GM18505 (cell line): ENCODE data around the gene NACC2.
"Not testable (repeated sequence)": the region's sequence is repeated elsewhere in the genome, so short reads cannot be mapped to it uniquely, and the experiment has no call there.

Experiments used
- ATAC-seq: cut with Tn5 transposase; IDR thresholded peaks from one replicate; pipeline ENCODE4 v1.9.1; 2021; ENCODE audit not compliant: unreplicated experiment
- POLR2A ChIP-seq: IDR thresholded peaks from 4 replicates; pipeline ENCODE4 v1.6.1; 2011; ENCODE audit warnings: borderline replicate concordance; ENCODE audit not compliant: insufficient read depth, insufficient read length; ENCODE audit errors: extremely low read depth

The NACC2 gene

DNA sequence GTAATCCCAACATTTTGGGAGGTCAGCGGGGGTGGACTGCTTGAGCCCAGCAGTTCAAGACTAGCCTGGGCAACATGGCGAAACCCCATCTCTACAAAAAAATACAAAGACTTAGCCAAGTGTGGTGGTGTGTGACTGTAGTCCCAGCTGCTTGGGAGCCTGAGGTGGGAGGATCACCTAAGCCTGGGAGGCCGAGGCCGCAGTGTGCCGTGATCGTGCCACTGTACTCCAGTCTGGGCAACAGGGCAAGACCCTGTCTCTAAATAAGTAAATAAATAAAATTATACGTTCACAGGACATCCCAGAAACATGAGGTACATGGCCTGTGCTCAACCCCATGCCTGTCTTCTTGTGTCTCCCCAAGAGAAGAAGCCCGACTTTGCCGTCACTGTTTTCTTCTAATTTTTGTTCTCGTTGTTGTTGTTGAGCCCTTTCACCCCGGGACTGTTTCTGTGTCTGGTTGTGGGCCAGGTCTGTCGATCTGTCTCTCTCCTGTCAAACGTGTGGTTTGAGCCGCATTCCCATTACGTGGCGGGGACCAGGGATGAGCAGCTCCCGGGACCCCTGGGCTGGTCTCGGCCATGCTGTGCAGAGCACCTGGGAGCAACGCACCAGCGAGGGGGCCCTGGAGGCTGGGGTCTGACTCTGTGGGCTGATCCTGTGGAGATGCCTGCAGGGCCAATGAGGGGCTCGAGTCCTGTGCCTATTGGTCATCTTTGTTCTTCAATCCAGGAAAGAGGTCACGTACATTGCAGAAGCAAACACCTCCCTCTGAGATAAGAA, 32.2 kb downstream of the NACC2 start:
- no peak for ATAC-seq
- no peak for TF ChIP-seq POLR2A

DNA sequence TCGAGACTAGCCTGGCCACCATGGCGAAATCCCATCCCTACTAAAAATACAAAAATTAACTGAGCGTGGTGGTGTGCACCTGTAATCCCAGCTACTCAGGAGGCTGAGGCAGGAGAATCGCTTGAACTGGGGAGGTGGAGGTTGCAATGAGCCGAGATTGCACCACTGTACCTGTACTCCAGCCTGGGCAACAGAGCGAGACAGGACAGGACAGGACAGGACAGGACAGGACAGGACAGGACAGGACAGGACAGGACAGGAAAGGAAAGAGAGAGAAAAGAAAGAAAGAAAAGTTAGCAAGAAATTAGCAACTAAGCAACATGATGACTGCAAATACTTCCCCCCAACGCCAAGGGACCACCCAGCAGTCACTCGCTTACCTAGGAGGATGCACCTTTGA, 33.2 kb downstream of the NACC2 start:
- not testable (repeated sequence) for ATAC-seq

DNA sequence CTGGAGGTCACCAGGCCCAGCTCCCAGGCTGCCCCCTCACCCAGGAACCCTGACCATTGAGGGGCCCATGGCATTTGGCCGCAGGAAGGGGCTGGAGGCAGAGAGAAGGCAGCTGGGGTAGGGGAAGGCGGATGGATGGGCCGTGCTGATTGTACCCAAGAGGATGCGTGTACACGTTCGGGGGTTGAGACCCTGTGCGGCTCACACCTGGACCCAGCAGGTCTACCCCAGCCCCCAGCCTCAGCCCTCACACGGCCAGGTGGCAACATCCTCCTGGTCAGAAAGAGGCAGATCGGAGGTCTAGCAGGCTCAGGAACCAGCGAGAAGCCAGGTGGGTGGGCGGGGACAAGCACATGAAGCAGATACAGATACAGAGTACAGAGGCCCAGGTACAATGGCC, 33.7 kb downstream of the NACC2 start:
- no peak for TF ChIP-seq POLR2A
- ATAC-seq: no peak

DNA sequence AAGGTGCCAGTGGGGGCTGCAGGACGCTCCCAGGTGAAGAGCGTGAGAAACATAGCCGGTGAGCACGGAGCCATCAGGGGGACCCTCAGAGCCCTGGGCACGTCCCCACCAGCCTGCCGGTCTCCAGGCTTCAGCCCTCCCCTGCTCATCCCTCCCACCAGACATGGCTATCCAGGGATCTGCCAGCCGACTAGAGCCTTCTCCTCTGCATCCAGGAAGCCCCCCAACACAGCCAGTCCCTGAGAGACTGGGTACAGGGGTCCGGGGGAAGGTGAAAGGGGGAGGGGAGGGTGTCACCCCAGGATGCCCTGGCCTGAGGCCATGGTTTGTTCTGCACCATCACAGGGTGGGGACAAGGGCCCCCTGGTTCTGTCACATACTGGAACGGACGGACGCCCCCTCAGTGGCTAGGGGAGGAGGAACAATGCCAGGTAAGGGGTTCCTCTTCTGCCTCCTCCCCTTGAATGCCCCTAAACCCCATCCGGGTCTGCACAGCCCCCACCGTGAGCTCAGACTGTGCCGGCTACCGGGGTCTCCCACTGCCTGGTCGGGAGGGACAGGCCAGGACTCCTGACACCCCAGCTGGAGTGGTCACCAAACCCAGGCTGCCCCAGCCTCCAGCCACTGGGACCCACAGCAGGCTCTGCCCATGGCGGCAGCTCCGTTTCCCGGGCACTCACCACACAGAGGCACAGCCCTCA, 34.3 kb downstream of the NACC2 start:
- TF ChIP-seq POLR2A: no peak
- ATAC-seq: no peak

DNA sequence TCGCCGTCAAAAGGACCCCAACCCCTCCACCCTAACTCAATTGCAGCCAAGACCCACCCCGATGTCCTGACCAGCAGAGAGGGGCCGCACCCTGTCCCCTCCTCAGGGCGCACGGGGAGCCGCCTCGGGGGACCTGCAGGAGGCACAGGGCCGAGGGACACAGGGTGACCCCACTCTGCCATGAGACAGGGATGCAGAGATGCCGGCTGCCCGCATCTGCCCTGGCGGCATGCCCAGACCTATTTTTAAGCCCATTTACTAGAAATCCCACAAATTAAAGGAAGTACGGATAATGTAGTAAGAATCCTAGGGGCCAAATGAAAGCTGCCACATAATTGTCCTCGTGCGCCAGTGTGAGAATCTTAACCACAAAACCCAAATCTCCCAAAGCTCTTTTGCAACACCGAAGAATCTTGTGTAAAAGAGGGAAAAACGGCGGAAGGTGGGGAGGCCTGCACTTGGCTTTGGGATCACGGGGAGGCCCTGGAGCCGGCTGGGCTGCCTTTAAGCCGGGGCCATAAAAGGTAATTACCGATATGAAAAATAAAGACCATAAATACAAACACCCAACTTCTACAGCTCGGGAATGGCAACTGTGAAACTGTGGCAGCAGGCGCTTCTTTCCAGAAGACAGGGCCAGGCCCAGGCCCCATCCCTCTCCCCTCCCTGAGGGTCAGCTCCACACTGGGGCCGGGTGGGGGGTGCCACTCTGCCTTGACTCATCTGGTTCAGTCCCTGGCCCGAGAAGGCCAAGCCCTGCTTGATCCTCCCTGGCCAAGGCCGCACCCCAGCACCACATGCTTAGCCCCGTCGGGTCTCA, 35.0 kb downstream of the NACC2 start:
- no peak for ATAC-seq

DNA sequence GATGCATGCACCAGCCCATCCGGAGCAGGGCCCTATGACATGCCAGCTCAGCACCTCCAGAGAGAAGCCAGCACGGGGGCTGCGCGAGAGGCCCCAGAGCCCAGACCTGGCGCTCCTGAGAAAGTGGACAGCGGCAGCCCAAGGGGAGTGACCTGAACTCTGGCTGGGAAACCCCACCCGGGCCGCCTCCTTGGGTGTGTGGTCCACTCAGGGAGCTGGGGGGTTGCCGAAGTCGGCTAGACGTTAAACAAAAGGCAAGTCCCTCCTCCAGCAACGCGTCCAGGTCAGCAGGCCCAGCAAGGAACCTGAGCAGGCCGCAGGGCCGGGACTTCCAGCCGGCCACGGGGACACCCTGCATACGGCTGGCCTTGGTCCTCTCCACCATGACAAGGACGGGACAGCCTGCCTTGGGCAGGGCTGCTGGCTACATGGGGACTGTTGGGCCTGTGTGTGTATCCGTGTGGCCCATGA, 35.7 kb downstream of the NACC2 start:
- ATAC-seq: no peak
- no peak for TF ChIP-seq POLR2A

More for the DNA sequence above, 35.0 kb downstream of the NACC2 start:
- TF ChIP-seq POLR2A: no peak

DNA sequence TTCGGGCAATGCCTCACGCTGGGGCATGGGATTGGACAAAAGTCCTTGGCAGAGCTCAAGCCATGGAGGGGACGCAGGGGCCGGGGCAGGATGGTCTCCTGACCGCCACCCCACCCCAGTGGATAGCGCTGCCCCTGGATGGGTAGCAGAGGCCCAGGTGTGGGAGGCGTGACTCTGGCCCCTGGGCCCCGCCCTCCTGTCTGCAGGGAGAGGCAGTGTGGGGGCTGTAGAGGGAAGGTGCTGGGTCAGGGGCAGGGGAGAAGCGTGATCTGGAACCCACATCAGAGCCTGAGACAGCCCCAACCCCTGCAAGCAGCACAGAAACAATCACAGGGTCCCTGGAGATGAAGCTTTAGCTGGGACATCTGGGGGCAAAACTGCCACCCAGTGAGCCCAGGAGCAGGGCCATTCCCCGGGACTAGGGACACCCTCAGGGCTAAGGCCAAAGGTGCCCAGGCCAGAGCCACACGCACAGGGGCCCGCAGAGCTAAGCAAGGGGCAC, 36.2 kb downstream of the NACC2 start:
- no peak for ATAC-seq
- no peak for TF ChIP-seq POLR2A

DNA sequence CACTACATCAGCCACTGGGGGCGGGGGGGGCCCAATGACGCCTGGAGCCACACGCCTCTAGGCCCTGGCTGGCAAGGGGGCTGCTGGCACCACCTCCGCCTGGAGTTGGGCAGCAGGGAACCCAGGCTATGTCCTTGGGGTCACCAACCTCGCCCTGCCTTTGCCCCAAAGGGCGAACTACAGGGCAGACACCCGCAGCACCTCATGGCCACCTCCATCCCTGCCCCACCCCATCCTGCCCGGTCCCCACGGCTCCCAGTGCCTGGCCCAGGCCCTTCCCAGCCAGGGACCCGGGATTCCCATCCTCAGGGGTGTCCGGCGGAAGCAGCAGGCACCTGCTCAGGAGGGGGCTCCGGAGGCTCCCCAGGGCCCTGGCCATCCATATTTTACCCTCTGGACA, 37.0 kb downstream of the NACC2 start:
- ATAC-seq: no peak
- no peak for TF ChIP-seq POLR2A

DNA sequence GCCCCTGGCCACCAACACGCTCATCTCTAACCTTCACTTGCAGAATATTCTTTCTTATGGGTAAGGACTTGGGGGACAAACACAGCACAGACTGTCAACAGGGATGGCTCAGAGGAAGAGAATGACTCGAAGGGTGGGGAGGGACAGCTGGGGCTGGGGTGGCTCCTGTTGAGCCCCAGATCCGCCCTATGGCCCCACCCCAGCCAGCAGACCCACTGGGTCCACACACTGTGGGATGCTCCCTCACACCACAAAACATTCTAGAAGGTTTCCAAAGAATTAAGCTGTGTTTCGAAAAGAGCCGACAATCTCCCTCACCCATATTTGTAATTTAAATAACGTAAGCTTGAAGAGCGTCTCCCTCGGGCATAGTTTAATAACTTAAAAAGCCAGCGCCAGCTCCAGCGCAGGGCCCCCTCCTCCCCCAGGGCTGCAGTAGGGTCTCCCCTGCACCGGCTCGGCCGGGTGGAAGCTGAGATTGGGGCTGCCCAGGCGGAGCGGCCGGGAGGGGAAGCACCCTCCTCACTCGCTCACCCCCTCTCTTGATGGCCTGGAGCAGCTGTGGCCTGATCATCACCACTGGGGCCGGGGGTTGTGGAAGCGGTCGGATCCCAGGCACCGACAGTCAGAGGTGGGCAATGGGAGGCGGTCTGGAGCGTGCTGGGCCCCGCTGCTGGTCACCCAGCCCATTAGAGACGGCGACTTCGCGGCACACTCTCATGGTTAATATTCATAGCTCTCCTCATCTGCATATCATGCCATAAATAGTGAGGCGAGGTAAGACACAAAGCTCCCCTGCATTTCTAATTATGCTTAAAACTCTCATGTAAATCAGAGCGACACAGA, 37.6 kb downstream of the NACC2 start:
- ATAC-seq: no peak
- TF ChIP-seq POLR2A: no peak

DNA sequence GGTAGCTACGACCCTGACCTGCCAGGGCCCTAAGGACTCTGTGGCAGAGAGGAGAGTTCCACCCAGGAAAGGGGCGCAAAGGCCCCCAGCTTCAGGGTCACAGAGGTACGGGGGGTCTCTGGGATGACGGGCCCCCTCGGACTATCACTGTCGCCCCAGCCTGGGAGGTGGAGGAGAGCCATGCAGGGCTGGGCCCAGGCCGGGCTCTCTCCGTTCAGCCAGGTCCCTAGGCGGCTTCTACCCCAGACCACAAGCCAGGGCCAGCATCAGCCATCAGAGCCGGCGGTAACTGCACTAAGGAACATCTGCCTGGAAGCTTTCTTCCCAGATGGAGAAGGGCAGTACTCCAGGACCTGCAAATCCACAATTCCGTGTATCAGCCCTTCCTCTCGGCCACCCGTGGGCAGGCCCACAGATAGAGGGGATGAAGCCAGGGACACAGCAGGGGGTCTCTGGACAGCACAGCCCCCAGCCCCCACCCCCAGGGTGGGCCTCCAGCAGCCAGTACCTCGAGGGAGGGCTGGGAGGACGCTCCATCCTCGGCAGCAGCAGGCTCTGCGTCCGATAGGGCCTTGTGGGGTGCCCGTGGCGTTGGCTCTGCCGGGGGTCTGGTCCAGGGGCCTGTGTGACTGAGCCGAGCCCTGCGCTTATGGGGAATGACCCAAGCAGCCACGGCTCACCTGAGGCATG, 38.4 kb downstream of the NACC2 start:
- no peak for ATAC-seq
- TF ChIP-seq POLR2A: no peak

DNA sequence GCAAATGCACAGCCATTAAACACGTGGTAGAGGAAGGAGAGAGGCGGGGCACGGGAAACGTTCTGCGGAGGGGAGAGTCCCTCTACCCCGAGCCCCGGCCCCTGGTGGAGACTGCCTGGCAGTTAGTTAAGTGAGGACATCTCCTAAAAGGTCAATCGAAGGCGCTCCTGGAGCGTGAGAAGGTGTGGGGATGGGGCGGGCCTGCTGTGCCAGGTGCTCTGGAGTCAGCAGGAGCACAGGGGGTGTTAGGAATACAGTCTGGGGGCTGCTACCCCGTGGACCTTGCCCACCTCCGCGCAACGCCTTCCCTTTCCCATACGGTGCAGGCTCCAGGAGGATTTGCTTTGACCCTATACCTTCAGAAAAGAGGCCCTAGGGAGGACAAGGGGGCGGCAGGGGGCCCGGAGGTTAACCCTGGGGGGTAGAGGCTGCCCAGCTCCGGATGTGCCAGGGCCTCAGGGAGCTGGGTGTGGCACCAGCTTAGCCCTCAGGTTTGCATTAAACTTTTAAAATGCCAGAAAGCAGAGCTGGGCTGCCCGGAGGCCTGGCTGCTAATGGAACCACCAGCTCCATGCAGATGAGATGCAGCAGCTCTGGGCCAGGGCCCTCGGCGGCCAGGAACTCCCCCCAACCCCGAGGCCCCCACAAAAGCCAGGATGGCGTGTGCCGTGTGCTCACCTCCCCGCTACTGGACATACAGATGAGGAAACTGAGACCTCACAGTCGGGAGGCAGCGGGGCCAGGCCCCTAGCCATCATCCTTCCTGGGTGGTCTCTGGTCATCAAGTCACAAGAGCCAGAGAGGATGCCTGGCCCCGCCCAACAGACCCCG, 39.2 kb downstream of the NACC2 start:
- TF ChIP-seq POLR2A: no peak
- ATAC-seq: no peak

DNA sequence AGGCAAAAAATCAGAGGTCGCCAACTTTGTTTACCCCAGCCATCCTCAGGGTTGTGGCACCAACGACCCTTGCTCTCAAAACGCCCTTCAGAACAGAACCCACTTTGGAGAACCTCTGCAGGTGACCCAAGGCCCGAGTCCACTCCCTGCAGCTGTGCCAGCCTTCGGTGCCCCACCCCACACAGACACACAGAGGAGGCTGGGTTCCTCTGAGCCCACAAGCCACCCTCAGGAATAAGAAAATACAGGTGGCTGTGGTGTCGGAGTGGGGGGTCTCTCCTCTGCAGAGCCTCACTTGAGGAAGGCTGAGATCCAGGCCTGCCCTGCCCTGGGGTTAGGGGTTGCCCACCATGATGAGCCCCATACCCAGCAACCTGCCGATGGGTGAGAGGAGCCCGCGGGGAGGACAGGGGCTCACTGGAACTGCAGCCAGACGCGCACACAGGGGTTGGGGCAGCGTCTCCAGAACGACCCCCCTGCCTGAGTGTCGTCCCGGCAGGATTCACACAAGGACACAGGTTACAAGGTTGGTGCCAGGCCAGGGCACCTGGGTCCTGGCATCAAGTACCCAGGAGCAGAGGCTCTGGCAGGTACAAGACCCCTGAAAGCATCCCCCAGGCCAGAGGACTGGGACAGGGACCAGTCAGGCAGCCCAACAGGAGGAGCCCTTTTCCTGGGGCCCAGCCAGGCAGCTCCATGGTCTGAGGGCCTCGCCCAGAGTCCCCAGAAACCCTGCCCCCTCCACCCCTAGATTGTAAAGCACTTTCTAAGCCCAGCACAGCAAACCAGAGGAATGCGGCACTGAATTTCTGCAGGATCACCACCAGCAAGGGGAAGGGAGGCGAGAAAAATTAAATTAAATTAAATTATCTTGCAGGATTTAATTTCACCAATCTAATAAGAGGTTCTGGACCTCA, 40.0 kb downstream of the NACC2 start:
- no peak for ATAC-seq
- TF ChIP-seq POLR2A: no peak
